H4 (cell line): ENCODE data around the gene LHFPL4. TPM values are rescaled to one million over a fixed set of nuclear protein-coding genes. Genes with fewer than 3 reads are reported as not detected.

Experiments
- DNase-seq: peaks from one replicate; pipeline ENCODE4 v3.0.0-alpha.2; 2015; ENCODE audit warnings: low spot score
- total RNA-seq: library from RNA; depleted of rRNA; stranded (reverse); fragments of >200 nt; shearing (Covaris generic); gene quantifications from 2 replicates; pipeline ENCODE4 v1.2.3, GENCODE V29; 2014; rRNA removed

The LHFPL4 gene
- total RNA-seq, 1 experiment from 2014 or later: 0.02 TPM

GRCh38 chr3:9474482-9474881 is 79.1 kb downstream of the LHFPL4 start:
- DNase-seq: no peak

GRCh38 chr3:9473496-9474065 is 80.0 kb downstream of the LHFPL4 start:
- DNase-seq: no peak

GRCh38 chr3:9469986-9470385 is 83.6 kb downstream of the LHFPL4 start:
- DNase-seq: no peak

GRCh38 chr3:9468460-9468859 is 85.2 kb downstream of the LHFPL4 start:
- DNase-seq: no peak

GRCh38 chr3:9467451-9467850 is 86.2 kb downstream of the LHFPL4 start:
- no peak for DNase-seq

- no peak for DNase-seq
Observed at GRCh38 chr3:9455596-9456131, 98.0 kb downstream of the LHFPL4 start.

- DNase-seq: no peak
Observed at GRCh38 chr3:9452417-9452816, 101.2 kb downstream of the LHFPL4 start.

GRCh38 chr3:9450991-9451390 is 102.6 kb downstream of the LHFPL4 start:
- no peak for DNase-seq

GRCh38 chr3:9450126-9450525 is 103.5 kb downstream of the LHFPL4 start:
- no peak for DNase-seq

GRCh38 chr3:9448643-9449042 is 105.0 kb downstream of the LHFPL4 start:
- no peak for DNase-seq

Other genes starting within 250 kb of the LHFPL4 start
- gene THUMPD3, start 190.8 kb downstream of the LHFPL4 start, total RNA-seq: 44.0 and 49.3 TPM in 2 replicates
- gene SETD5, start 156.2 kb downstream of the LHFPL4 start, total RNA-seq: 36.3 and 43.1 TPM in 2 replicates
- gene MTMR14, start 95.7 kb upstream of the LHFPL4 start, total RNA-seq: 20.2 and 24.4 TPM in 2 replicates
- 0.31 TPM in 1 of 2 replicates, not detected in the other for gene CPNE9, start 150.0 kb upstream of the LHFPL4 start, total RNA-seq
- 10.1 and 10.6 TPM in 2 replicates for gene BRPF1, start 177.9 kb upstream of the LHFPL4 start, total RNA-seq
- gene OGG1, start 196.1 kb upstream of the LHFPL4 start, total RNA-seq: 12.9 and 13.0 TPM in 2 replicates
- 4.9 and 16.6 TPM in 2 replicates for gene CAMK1, start 216.1 kb upstream of the LHFPL4 start, total RNA-seq
- gene TADA3, start 238.7 kb upstream of the LHFPL4 start, total RNA-seq: 81.5 and 95.9 TPM in 2 replicates
- gene ARPC4, start 239.3 kb upstream of the LHFPL4 start, total RNA-seq: 227 and 296 TPM in 2 replicates